ENCODE data around the gene PVALEF. TPM values are rescaled to one million over a fixed set of nuclear protein-coding genes. Genes with fewer than 3 reads are reported as not detected.

Gene PVALEF
- total and polyA plus RNA-seq, 2 donors (not counting 3 experiments of a cell fraction or from before 2014, with no cell fraction given): not detected

DNA sequence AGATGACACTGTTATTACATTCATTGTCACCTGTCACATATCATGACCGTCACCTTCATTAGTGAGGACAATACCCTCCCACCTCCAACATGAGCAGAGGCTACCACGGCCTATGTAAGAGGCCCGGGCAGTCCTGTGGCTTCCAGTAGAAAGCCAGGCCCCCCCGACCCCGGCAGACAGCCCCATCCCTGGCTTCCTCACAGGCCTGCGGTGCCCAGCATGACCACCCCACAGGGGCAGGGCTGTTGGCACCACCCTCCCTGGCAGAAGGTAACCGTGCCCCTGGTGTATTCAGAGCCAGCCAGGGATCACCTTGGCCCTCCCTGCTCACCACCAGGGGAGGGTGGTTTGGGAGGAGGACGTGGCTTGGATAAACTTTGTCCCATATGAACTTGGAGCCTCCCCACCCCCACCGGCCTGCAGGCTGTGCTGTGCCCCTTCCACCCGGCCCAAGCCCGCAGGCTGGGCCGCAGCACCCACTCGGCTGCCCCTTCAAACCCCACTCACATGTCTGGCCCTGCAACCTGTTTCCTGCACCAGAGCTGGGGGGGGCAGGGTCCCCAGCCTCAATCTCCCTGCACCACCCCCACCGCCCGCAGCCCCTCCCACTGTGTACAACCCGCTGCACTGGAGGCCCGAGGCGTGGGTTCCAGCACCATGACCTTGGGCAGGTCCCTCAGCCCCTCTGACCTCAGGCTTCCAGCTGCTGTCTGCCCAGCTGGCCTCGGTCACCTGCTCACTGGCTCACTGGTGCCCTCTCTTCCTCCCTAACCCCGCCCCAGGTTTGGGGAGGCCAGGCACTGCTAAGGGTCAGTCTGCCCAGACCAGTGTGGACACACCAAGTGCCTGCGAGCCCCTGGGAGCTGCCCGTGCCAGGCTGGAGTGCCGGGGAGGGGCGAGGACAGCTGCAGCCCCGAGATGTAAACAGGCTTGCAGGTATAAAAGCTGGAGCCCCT is 13.1 kb downstream of the PVALEF start:
- BruUV-seq (replicated peaks): no TSS peak
- Histone ChIP-seq H3K9ac (replicated peaks; ENCODE audit: extremely low read depth, insufficient read depth, low read length) (no peak overlapping the region), H2AFZ (ENCODE audit: low read depth, low read length) (no peak overlapping the region), H3K9me1 (replicated peaks; ENCODE audit: control insufficient read depth, extremely low read depth, insufficient read depth, low read length) (no peaks in the 10 kb centered on the region), H3K27ac (ENCODE audit: insufficient read depth, low read depth, low read length) (no peak overlapping the region), H3K4me1 (ENCODE audit: control insufficient read depth, extremely low read depth, insufficient read depth, low read length) (no peaks in the 10 kb centered on the region), H3K36me3 (ENCODE audit: control insufficient read depth in 2 of 2, extremely low read depth in 1 of 2, insufficient read depth in 2 of 2, low read length in 2 of 2) (no peaks in the 10 kb centered on the region), H3K9me3 (replicated peaks; ENCODE audit: control insufficient read depth, insufficient read depth, low read length) (no peaks in the 10 kb centered on the region), H3K4me2 (ENCODE audit: insufficient read depth, low read length) (no peak overlapping the region), H3K27me3 (ENCODE audit: control insufficient read depth in 2 of 2, insufficient read depth in 2 of 2, low read length in 2 of 2) (no peaks in the 10 kb centered on the region), H3K4me3 (replicated peaks in 1 of 3; ENCODE audit: insufficient read depth in 1 of 3, low read depth in 1 of 3, low read length in 3 of 3) (no peak overlapping the region), H3K79me2 (ENCODE audit: control insufficient read depth, insufficient read depth, low read length) (no peaks in the 10 kb centered on the region), H4K20me1 (replicated peaks; ENCODE audit: control insufficient read depth, extremely low read depth, insufficient read depth, low read length) (no peaks in the 10 kb centered on the region)
- FAIRE-seq (no peak), DNase-seq (ENCODE audit: low read depth, low spot score) (no peak)
- intact Hi-C loops (cut with micrococcal nuclease) (no loop called here), dilution Hi-C loops (cut with MboI; ENCODE audit: extremely low pct_ligation_motif_present, low sequenced_read_pairs) (no loop called here)
- TF ChIP-seq JUN (IDR thresholded peaks at IDR 0.05; ENCODE audit: borderline replicate concordance, insufficient read depth, insufficient read length, low read depth): no peak
- TF ChIP-seq, protein P1, sequence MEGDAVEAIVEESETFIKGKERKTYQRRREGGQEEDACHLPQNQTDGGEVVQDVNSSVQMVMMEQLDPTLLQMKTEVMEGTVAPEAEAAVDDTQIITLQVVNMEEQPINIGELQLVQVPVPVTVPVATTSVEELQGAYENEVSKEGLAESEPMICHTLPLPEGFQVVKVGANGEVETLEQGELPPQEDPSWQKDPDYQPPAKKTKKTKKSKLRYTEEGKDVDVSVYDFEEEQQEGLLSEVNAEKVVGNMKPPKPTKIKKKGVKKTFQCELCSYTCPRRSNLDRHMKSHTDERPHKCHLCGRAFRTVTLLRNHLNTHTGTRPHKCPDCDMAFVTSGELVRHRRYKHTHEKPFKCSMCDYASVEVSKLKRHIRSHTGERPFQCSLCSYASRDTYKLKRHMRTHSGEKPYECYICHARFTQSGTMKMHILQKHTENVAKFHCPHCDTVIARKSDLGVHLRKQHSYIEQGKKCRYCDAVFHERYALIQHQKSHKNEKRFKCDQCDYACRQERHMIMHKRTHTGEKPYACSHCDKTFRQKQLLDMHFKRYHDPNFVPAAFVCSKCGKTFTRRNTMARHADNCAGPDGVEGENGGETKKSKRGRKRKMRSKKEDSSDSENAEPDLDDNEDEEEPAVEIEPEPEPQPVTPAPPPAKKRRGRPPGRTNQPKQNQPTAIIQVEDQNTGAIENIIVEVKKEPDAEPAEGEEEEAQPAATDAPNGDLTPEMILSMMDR (IDR thresholded peaks at IDR 0.05; ENCODE audit: extremely low read depth in 1 of 2, insufficient read depth in 1 of 2, low read depth in 1 of 2, low read length in 2 of 2): no peak
- TF ChIP-seq EZH2 (IDR thresholded peaks at IDR 0.05; ENCODE audit: borderline replicate concordance, low read depth, low read length, severe bottlenecking): no peak
- TF ChIP-seq GATA2 (IDR thresholded peaks at IDR 0.05; ENCODE audit: insufficient read depth, insufficient read length, low read depth, low read length): no peak
- TF ChIP-seq, protein P2, sequence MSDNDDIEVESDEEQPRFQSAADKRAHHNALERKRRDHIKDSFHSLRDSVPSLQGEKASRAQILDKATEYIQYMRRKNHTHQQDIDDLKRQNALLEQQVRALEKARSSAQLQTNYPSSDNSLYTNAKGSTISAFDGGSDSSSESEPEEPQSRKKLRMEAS (IDR thresholded peaks at IDR 0.05; ENCODE audit: insufficient read depth, insufficient read length): no peak
- TF ChIP-seq POLR2A (IDR thresholded peaks at IDR 0.05; ENCODE audit: low read depth, low read length): no peak
- TF ChIP-seq MYC (IDR thresholded peaks at IDR 0.05; ENCODE audit: low read depth, low read length): no peak
- TF ChIP-seq FOS (IDR thresholded peaks at IDR 0.05; ENCODE audit: borderline replicate concordance, insufficient read depth, low read length): no peak
- TF ChIP-seq POLR2AphosphoS5 (IDR thresholded peaks at IDR 0.05; ENCODE audit: insufficient read depth, low read depth, low read length): no peak
- ChIA-PET CTCF (interaction anchor here (1.8 kb wide), 1 partner anchor 22 kb away, joined by 8 read pairs; no protein-coding TSS in a partner anchor), POLR2A (no interaction called here)
